ENCODE measurements around the gene CHMP2A.

- TF ChIP-seq CTCF (IDR thresholded peaks at IDR 0.05) (no peak), POLR2A (IDR thresholded peaks at IDR 0.05) (no peak)
Observed at GRCh38 chr19:58560921-58561320, 6.0 kb upstream of the CHMP2A start.
